ENCODE results near the gene HOMER1. TPM values are rescaled to one million over a fixed set of nuclear protein-coding genes. Genes with fewer than 3 reads are reported as not detected.

Gene HOMER1
- total RNA-seq, 1 donor from 2014 or later = 41.6 TPM

DNA sequence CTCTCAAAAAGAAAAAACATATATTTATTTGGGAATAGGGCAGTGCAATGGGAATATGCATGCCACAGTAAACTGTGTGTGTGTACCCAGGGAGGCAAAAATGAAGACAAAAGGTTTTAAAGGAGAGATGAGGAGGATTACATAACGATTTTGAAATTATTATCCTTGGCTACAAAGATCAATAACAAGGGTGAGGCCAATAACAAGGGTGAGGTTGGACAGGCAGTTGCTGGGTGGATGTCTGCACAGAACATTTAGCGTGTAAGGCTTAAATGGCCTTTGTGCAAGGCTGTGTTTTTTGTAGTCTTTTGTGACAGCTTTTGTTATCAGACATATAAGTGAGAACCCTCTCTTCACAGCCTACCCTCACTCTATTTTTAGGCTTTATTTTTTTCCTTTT lies 164.1 kb downstream of the HOMER1 start:
- no peak for DNase-seq (ENCODE audit: low spot score)

DNA sequence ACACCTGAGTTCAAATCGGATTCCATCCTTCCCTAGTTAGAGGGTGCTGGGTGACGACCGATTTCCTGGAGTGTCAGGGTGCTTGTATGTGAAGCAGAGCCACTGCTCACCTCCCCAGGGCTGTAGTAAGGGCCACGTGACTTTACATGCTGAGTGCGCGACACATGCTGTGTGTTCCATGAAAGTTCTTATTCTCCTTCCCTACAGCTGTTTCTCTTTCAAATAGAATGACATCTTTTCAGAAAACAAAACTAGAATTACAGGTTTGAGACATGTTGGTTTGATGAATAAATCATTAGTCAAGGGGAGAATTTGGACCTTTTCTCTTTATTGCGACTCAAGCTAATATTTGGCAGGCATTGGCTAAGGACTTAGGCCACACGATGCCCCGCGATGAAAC lies 164.9 kb downstream of the HOMER1 start:
- H3K36me3 Mint-ChIP-seq = peaks cover 3% of the 10 kb centered on the region
- no peaks in the 10 kb centered on the region for H3K79me2 ChIP-seq (ENCODE audit: low read depth)
- H3K4me2 ChIP-seq = no peak overlapping the region
- no peak overlapping the region for H3K4me3 Mint-ChIP-seq
- TF ChIP-seq, protein P1, sequence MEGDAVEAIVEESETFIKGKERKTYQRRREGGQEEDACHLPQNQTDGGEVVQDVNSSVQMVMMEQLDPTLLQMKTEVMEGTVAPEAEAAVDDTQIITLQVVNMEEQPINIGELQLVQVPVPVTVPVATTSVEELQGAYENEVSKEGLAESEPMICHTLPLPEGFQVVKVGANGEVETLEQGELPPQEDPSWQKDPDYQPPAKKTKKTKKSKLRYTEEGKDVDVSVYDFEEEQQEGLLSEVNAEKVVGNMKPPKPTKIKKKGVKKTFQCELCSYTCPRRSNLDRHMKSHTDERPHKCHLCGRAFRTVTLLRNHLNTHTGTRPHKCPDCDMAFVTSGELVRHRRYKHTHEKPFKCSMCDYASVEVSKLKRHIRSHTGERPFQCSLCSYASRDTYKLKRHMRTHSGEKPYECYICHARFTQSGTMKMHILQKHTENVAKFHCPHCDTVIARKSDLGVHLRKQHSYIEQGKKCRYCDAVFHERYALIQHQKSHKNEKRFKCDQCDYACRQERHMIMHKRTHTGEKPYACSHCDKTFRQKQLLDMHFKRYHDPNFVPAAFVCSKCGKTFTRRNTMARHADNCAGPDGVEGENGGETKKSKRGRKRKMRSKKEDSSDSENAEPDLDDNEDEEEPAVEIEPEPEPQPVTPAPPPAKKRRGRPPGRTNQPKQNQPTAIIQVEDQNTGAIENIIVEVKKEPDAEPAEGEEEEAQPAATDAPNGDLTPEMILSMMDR (IDR thresholded peaks at IDR 0.05) = no peak
- TF ChIP-seq EZH2phosphoT487 (IDR thresholded peaks at IDR 0.05) (no peak), EZH2 (IDR thresholded peaks at IDR 0.05) (no peak)
- H3K4me1 Mint-ChIP-seq = no peaks in the 10 kb centered on the region
- peaks cover 4% of the 10 kb centered on the region for H3K9me3 ChIP-seq (ENCODE audit: low read depth)
- H3K27ac ChIP-seq = no peak overlapping the region
- H3K27me3 Mint-ChIP-seq (ENCODE audit: insufficient read depth, low read depth) = peaks cover 4% of the 10 kb centered on the region
- peaks cover 8% of the 10 kb centered on the region for H3K9me3 Mint-ChIP-seq
- H3K4me3 ChIP-seq = no peak overlapping the region
- H3K27ac Mint-ChIP-seq = no peak overlapping the region
- H3K36me3 ChIP-seq = no peaks in the 10 kb centered on the region
- no peaks in the 10 kb centered on the region for H4K20me1 ChIP-seq (ENCODE audit: low read depth)
- DNase-seq (ENCODE audit: low spot score) = no peak
- H3K4me1 ChIP-seq = no peaks in the 10 kb centered on the region
- H3K9ac ChIP-seq = no peak overlapping the region
- H3K27me3 ChIP-seq = no peaks in the 10 kb centered on the region
- no peak overlapping the region for H2AFZ ChIP-seq (replicated peaks)
- H3F3A ChIP-seq (ENCODE audit: low read depth) = no peaks in the 10 kb centered on the region

More for the DNA sequence above, 164.1 kb downstream of the HOMER1 start:
- Histone ChIP-seq H3K4me1 (no peaks in the 10 kb centered on the region), H3K4me2 (no peak overlapping the region), H3K9ac (no peak overlapping the region), H3K79me2 (ENCODE audit: low read depth) (no peaks in the 10 kb centered on the region), H2AFZ (replicated peaks) (no peak overlapping the region), H4K20me1 (ENCODE audit: low read depth) (no peaks in the 10 kb centered on the region), H3K9me3 (ENCODE audit: low read depth) (peaks cover 4% of the 10 kb centered on the region), H3K27ac (no peak overlapping the region), H3K4me3 (no peak overlapping the region), H3K27me3 (no peaks in the 10 kb centered on the region), H3K36me3 (no peaks in the 10 kb centered on the region), H3F3A (ENCODE audit: low read depth) (no peaks in the 10 kb centered on the region)
- TF ChIP-seq, protein P1 (IDR thresholded peaks at IDR 0.05) = no peak
- peaks cover 3% of the 10 kb centered on the region for H3K36me3 Mint-ChIP-seq
- H3K9me3 Mint-ChIP-seq = peaks cover 8% of the 10 kb centered on the region
- no peak overlapping the region for H3K4me3 Mint-ChIP-seq
- no peaks in the 10 kb centered on the region for H3K4me1 Mint-ChIP-seq
- H3K27me3 Mint-ChIP-seq (ENCODE audit: insufficient read depth, low read depth) = peaks cover 4% of the 10 kb centered on the region
- H3K27ac Mint-ChIP-seq = no peak overlapping the region

DNA sequence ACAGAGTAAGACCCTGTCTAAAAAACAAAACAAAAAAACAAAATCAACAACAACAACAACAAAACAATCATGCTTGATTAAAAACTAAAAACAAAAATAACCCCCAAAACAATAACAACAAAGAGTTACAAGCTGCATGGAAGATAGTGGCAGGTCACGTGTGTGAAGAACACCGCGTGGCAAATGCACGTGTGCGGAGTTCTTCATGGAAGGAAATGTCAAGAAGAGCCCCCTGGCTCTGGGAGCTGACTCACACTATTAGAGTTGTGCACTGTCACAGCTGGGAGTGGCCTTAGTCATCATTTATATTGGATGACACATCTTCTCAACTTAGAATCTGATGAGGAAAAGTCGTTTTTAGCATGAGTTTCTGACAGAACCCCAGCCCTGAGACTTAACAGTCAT lies 167.5 kb downstream of the HOMER1 start:
- Histone ChIP-seq H4K20me1 (ENCODE audit: low read depth) (no peaks in the 10 kb centered on the region), H3K4me2 (no peak overlapping the region), H3K79me2 (ENCODE audit: low read depth) (no peaks in the 10 kb centered on the region), H2AFZ (replicated peaks) (no peak overlapping the region), H3K27ac (no peak overlapping the region), H3F3A (ENCODE audit: low read depth) (no peaks in the 10 kb centered on the region), H3K36me3 (no peaks in the 10 kb centered on the region), H3K4me1 (no peaks in the 10 kb centered on the region), H3K4me3 (no peak overlapping the region), H3K27me3 (no peaks in the 10 kb centered on the region), H3K9ac (no peak overlapping the region), H3K9me3 (ENCODE audit: low read depth) (no peaks in the 10 kb centered on the region)
- Mint-ChIP-seq H3K27ac (no peak overlapping the region), H3K4me1 (no peaks in the 10 kb centered on the region), H3K9me3 (peaks cover 3% of the 10 kb centered on the region), H3K4me3 (no peak overlapping the region), H3K36me3 (no peaks in the 10 kb centered on the region), H3K27me3 (ENCODE audit: insufficient read depth, low read depth) (peaks cover 5% of the 10 kb centered on the region)
- TF ChIP-seq EZH2phosphoT487 (IDR thresholded peaks at IDR 0.05) = no peak
- TF ChIP-seq, protein P1 (IDR thresholded peaks at IDR 0.05) = no peak
- DNase-seq (ENCODE audit: low spot score) = no peak
